Skeletal muscle tissue (tissue), 4 donors: ENCODE measurements around the gene GFRAL. TPM values are rescaled to one million over a fixed set of nuclear protein-coding genes. Genes with fewer than 3 reads are reported as not detected.

ENCODE experiments used
- H3K27ac ChIP-seq: one replicate; pipeline ENCODE4 v1.7.0; 2013; ENCODE audit warnings: mild to moderate bottlenecking, low read depth, low read length, inconsistent platforms
- H3K27me3 ChIP-seq, 3 donors: one replicate each; pipeline ENCODE4 v1.7.0; 2013; ENCODE audit warnings: low read length in 3 of 3; ENCODE audit not compliant: control insufficient read depth in 3 of 3, insufficient read depth in 3 of 3
- H3K36me3 ChIP-seq, 3 donors: one replicate each; pipeline ENCODE4 v1.7.0; 2013; ENCODE audit warnings: low read length in 3 of 3; ENCODE audit not compliant: control insufficient read depth in 3 of 3, insufficient read depth in 3 of 3
- H3K4me1 ChIP-seq, 3 donors: one replicate each; pipeline ENCODE4 v1.7.0; 2013; ENCODE audit warnings: low read length in 3 of 3, mild to moderate bottlenecking in 3 of 3; ENCODE audit not compliant: control insufficient read depth in 3 of 3, insufficient read depth in 3 of 3
- H3K4me3 ChIP-seq, 3 donors: one replicate each; pipeline ENCODE4 v1.7.0; 2013; ENCODE audit warnings: low read length in 3 of 3
- H3K9ac ChIP-seq, 3 donors: one replicate each; pipeline ENCODE4 v1.7.0; 2013; ENCODE audit warnings: low read length in 3 of 3, mild to moderate bottlenecking in 3 of 3, moderate library complexity in 2 of 3, low read depth in 1 of 3
- H3K9me3 ChIP-seq, 3 donors: one replicate each; pipeline ENCODE4 v1.7.0; 2013; ENCODE audit warnings: low read length in 3 of 3; ENCODE audit not compliant: control insufficient read depth in 3 of 3
- total RNA-seq: library from RNA; depleted of rRNA; stranded (reverse); fragments of >200 nt; gene quantifications from one replicate; pipeline ENCODE4 v1.2.3, GENCODE V29; 2014
- donor health status: Osteomylitis.

Gene GFRAL
- total RNA-seq, 1 donor from 2014 or later = under 0.01 TPM

GRCh38 chr6:55410674-55411073 is 83.4 kb downstream of the GFRAL start:
- no peaks in the 10 kb centered on the region for H3K36me3 ChIP-seq
- H3K4me3 ChIP-seq = no peak overlapping the region
- no peak overlapping the region for H3K9ac ChIP-seq
- H3K27me3 ChIP-seq = no peaks in the 10 kb centered on the region
- H3K4me1 ChIP-seq = no peaks in the 10 kb centered on the region
- H3K27ac ChIP-seq = no peak overlapping the region
- no peaks in the 10 kb centered on the region for H3K9me3 ChIP-seq

- Histone ChIP-seq H3K36me3 (no peaks in the 10 kb centered on the region), H3K27ac (no peak overlapping the region), H3K9ac (no peak overlapping the region)
These were observed 96.7 kb downstream of the GFRAL start for GRCh38 chr6:55423933-55424332.

GRCh38 chr6:55433446-55434130 is 106.3 kb downstream of the GFRAL start:
- H3K27ac ChIP-seq = no peak overlapping the region
- H3K9ac ChIP-seq = no peak overlapping the region
- no peaks in the 10 kb centered on the region for H3K27me3 ChIP-seq
- H3K4me1 ChIP-seq = no peaks in the 10 kb centered on the region
- H3K9me3 ChIP-seq = no peaks in the 10 kb centered on the region
- H3K36me3 ChIP-seq = no peaks in the 10 kb centered on the region
- no peak overlapping the region for H3K4me3 ChIP-seq

More at GRCh38 chr6:55423933-55424332, 96.7 kb downstream of the GFRAL start:
- Histone ChIP-seq H3K4me3 (no peak overlapping the region), H3K9me3 (no peaks in the 10 kb centered on the region), H3K4me1 (no peaks in the 10 kb centered on the region), H3K27me3 (no peaks in the 10 kb centered on the region)

- no peaks in the 10 kb centered on the region for H3K4me1 ChIP-seq
- no peaks in the 10 kb centered on the region for H3K36me3 ChIP-seq
- H3K27ac ChIP-seq = no peak overlapping the region
- no peak overlapping the region for H3K9ac ChIP-seq
- no peak overlapping the region for H3K4me3 ChIP-seq
- H3K27me3 ChIP-seq = no peaks in the 10 kb centered on the region
- H3K9me3 ChIP-seq = no peaks in the 10 kb centered on the region
These were observed 109.9 kb downstream of the GFRAL start for GRCh38 chr6:55437141-55437540.

GRCh38 chr6:55438203-55438602 is 110.9 kb downstream of the GFRAL start:
- H3K36me3 ChIP-seq = no peaks in the 10 kb centered on the region
- H3K27me3 ChIP-seq = no peaks in the 10 kb centered on the region
- H3K27ac ChIP-seq = no peak overlapping the region
- H3K4me3 ChIP-seq = no peak overlapping the region
- H3K9ac ChIP-seq = no peak overlapping the region
- H3K4me1 ChIP-seq = no peaks in the 10 kb centered on the region
- H3K9me3 ChIP-seq = no peaks in the 10 kb centered on the region

- no peaks in the 10 kb centered on the region for H3K27me3 ChIP-seq
- H3K9ac ChIP-seq = no peak overlapping the region
- no peaks in the 10 kb centered on the region for H3K36me3 ChIP-seq
- H3K4me1 ChIP-seq = no peaks in the 10 kb centered on the region
- H3K9me3 ChIP-seq = no peaks in the 10 kb centered on the region
- no peak overlapping the region for H3K27ac ChIP-seq
- no peak overlapping the region for H3K4me3 ChIP-seq
These were observed 116.2 kb downstream of the GFRAL start for GRCh38 chr6:55443238-55444134.

- Histone ChIP-seq H3K27me3 (no peaks in the 10 kb centered on the region), H3K4me3 (no peak overlapping the region), H3K9ac (no peak overlapping the region), H3K36me3 (no peaks in the 10 kb centered on the region), H3K4me1 (no peaks in the 10 kb centered on the region), H3K27ac (no peak overlapping the region), H3K9me3 (no peaks in the 10 kb centered on the region)
These were observed 118.5 kb downstream of the GFRAL start for GRCh38 chr6:55445648-55446204.

GRCh38 chr6:55447891-55448290 is 120.6 kb downstream of the GFRAL start:
- no peak overlapping the region for H3K4me3 ChIP-seq
- H3K27me3 ChIP-seq = no peaks in the 10 kb centered on the region
- no peaks in the 10 kb centered on the region for H3K9me3 ChIP-seq
- H3K27ac ChIP-seq = no peak overlapping the region
- no peaks in the 10 kb centered on the region for H3K4me1 ChIP-seq
- H3K36me3 ChIP-seq = no peaks in the 10 kb centered on the region
- no peak overlapping the region for H3K9ac ChIP-seq

GRCh38 chr6:55448451-55448850 is 121.2 kb downstream of the GFRAL start:
- Histone ChIP-seq H3K4me1 (no peaks in the 10 kb centered on the region), H3K9ac (no peak overlapping the region), H3K27me3 (no peaks in the 10 kb centered on the region), H3K4me3 (no peak overlapping the region), H3K9me3 (no peaks in the 10 kb centered on the region), H3K36me3 (no peaks in the 10 kb centered on the region), H3K27ac (no peak overlapping the region)

GRCh38 chr6:55449225-55449624 is 122.0 kb downstream of the GFRAL start:
- H3K27me3 ChIP-seq = no peaks in the 10 kb centered on the region
- H3K27ac ChIP-seq = no peak overlapping the region
- no peak overlapping the region for H3K9ac ChIP-seq
- no peaks in the 10 kb centered on the region for H3K9me3 ChIP-seq
- no peaks in the 10 kb centered on the region for H3K4me1 ChIP-seq
- H3K36me3 ChIP-seq = no peaks in the 10 kb centered on the region
- no peak overlapping the region for H3K4me3 ChIP-seq
